IMR-90 (cell line): ENCODE results near the gene EIF5A. TPM values are rescaled to one million over a fixed set of nuclear protein-coding genes. Genes with fewer than 3 reads are reported as not detected.

Experiments used
- ATAC-seq: fragments of 200-7000 bp; cut with Tn5 transposase; 2 replicates; pipeline ENCODE4 v1.9.1; 2020; ENCODE audit warnings: low read depth, mild to moderate bottlenecking, moderate library complexity
- BruUV-seq: library from RNA; stranded (reverse); fragments of 400-500 nt; replicated peaks from 2 replicates; lab custom pipeline; 2021; lab: Mats Ljungman, UMichigan
- CTCF ChIA-PET: fragments of 300-600 bp; formaldehyde crosslinking; extraction: SDS; loops from one replicate; lab custom pipeline; 2021; ENCODE audit warnings: antibody characterized with exemption; lab: Yijun Ruan, JAX
- POLR2A ChIA-PET: fragments of 300-600 bp; sonication (Branson Sonifier 250); formaldehyde crosslinking; loops from one replicate; lab custom pipeline; 2022; ENCODE audit warnings: antibody characterized with exemption; ENCODE audit not compliant: unreplicated experiment; lab: Charles Lee
- DNase-seq: peaks from one replicate; pipeline ENCODE4 v3.0.0; 2013
- H2AFZ ChIP-seq: replicated peaks from 2 replicates; pipeline ENCODE3; 2013; ENCODE audit warnings: low read length, mild to moderate bottlenecking; ENCODE audit not compliant: poor library complexity
- H2AK5ac ChIP-seq: 2 replicates; pipeline ENCODE4 v1.6.1; 2013; ENCODE audit warnings: low read depth, low read length, inconsistent platforms
- H2AK9ac ChIP-seq: replicated peaks from 2 replicates; pipeline ENCODE3; 2013; ENCODE audit warnings: mild to moderate bottlenecking, low read depth, low read length, moderate library complexity; ENCODE audit not compliant: poor library complexity
- H2BK120ac ChIP-seq: 2 replicates; pipeline ENCODE4 v1.6.1; 2013; ENCODE audit warnings: low read depth, low read length, inconsistent platforms
- H2BK15ac ChIP-seq: 3 replicates; pipeline ENCODE4 v1.6.1; 2013; ENCODE audit warnings: low read depth, low read length, inconsistent platforms
- H2BK20ac ChIP-seq: 2 replicates; pipeline ENCODE4 v1.6.1; 2013; ENCODE audit warnings: low read depth, mild to moderate bottlenecking, inconsistent platforms, low read length, moderate library complexity
- H2BK5ac ChIP-seq: 2 replicates; pipeline ENCODE4 v1.6.1; 2013; ENCODE audit warnings: mild to moderate bottlenecking, low read depth, low read length, inconsistent platforms; ENCODE audit not compliant: poor library complexity, severe bottlenecking
- H3K14ac ChIP-seq: replicated peaks from 2 replicates; pipeline ENCODE4 v1.6.1; 2013; ENCODE audit warnings: low read depth, low read length, inconsistent platforms
- H3K18ac ChIP-seq: 2 replicates; pipeline ENCODE4 v1.6.1; 2013; ENCODE audit warnings: low read depth, low read length, control low read depth
- H3K23ac ChIP-seq: 2 replicates; pipeline ENCODE4 v1.6.1; 2013; ENCODE audit warnings: low read depth, low read length, inconsistent platforms
- H3K27ac ChIP-seq: 2 replicates; pipeline ENCODE4 v1.5.1; 2013; ENCODE audit warnings: mild to moderate bottlenecking, control low read depth, low read length; ENCODE audit not compliant: insufficient read depth
- H3K27me3 ChIP-seq: 2 replicates; pipeline ENCODE4 v1.6.1; 2013; ENCODE audit warnings: low read length; ENCODE audit not compliant: control insufficient read depth, insufficient read depth
- H3K36me3 ChIP-seq: 2 replicates; pipeline ENCODE4 v1.6.1; 2013; ENCODE audit warnings: low read length, mixed read lengths; ENCODE audit not compliant: control insufficient read depth, insufficient read depth
- H3K4ac ChIP-seq: 2 replicates; pipeline ENCODE4 v1.6.1; 2013; ENCODE audit warnings: low read depth, low read length, inconsistent platforms
- H3K4me1 ChIP-seq: 2 replicates; pipeline ENCODE4 v1.6.1; 2013; ENCODE audit warnings: low read length, mixed read lengths; ENCODE audit not compliant: control insufficient read depth, insufficient read depth
- H3K4me2 ChIP-seq: 2 replicates; pipeline ENCODE4 v1.6.1; 2013; ENCODE audit warnings: low read depth, mild to moderate bottlenecking, control low read depth, low read length, moderate library complexity
- H3K4me3 ChIP-seq: 2 replicates; pipeline ENCODE4 v1.5.1; 2013; ENCODE audit warnings: low read depth, mild to moderate bottlenecking, control low read depth, low read length, moderate library complexity; ENCODE audit not compliant: insufficient read depth
- H3K56ac ChIP-seq: 2 replicates; pipeline ENCODE4 v1.6.1; 2013; ENCODE audit warnings: low read length, inconsistent platforms; ENCODE audit not compliant: insufficient read depth; ENCODE audit errors: extremely low read depth
- H3K79me1 ChIP-seq, 2 experiments: 2 replicates each; pipeline ENCODE4 v1.6.1; 2013; ENCODE audit warnings: low read length in 2 of 2, inconsistent platforms in 1 of 2, low read depth in 1 of 2
- H3K9ac ChIP-seq: 2 replicates; pipeline ENCODE4 v1.6.1; 2013; ENCODE audit warnings: low read depth, low read length, control low read depth
- H3K9me1 ChIP-seq: 2 replicates; pipeline ENCODE4 v1.6.1; 2013; ENCODE audit warnings: low read length, inconsistent platforms; ENCODE audit not compliant: insufficient read depth
- H3K9me3 ChIP-seq: 2 replicates; pipeline ENCODE4 v1.6.1; 2013; ENCODE audit warnings: low read length; ENCODE audit not compliant: control insufficient read depth, insufficient read depth
- H4K20me1 ChIP-seq: 2 replicates; pipeline ENCODE4 v1.6.1; 2013; ENCODE audit warnings: low read length, inconsistent platforms; ENCODE audit not compliant: insufficient read depth
- H4K5ac ChIP-seq: 2 replicates; pipeline ENCODE4 v1.6.1; 2013; ENCODE audit warnings: mild to moderate bottlenecking, low read depth, low read length, control low read depth
- H4K8ac ChIP-seq, 2 experiments: 2 replicates each; pipeline ENCODE4 v1.6.1; 2013; ENCODE audit warnings: low read depth in 2 of 2, low read length in 2 of 2, control low read depth in 1 of 2, inconsistent platforms in 1 of 2
- H4K91ac ChIP-seq: 2 replicates; pipeline ENCODE4 v1.6.1; 2013; ENCODE audit warnings: low read depth, low read length, inconsistent platforms; ENCODE audit not compliant: insufficient read depth
- BHLHE40 ChIP-seq: fragments of 150-350 bp; IDR thresholded peaks from 2 replicates; pipeline ENCODE4 v1.6.1; 2016; ENCODE audit warnings: mild to moderate bottlenecking, low read depth, low read length
- CEBPB ChIP-seq: IDR thresholded peaks from 2 replicates; pipeline ENCODE4 v1.6.1; 2012; ENCODE audit warnings: low read depth, low read length, improper control_type of control experiment
- CHD1 ChIP-seq: IDR thresholded peaks from 2 replicates; pipeline ENCODE4 v1.6.1; 2012; ENCODE audit warnings: low read depth, low read length, improper control_type of control experiment
- CTCF ChIP-seq: conservative IDR thresholded peaks from 2 replicates; pipeline ENCODE4 v1.5.1; 2012; ENCODE audit warnings: mild to moderate bottlenecking, low read depth, low read length, improper control_type of control experiment
- FOS ChIP-seq: fragments of 150-350 bp; IDR thresholded peaks from 2 replicates; pipeline ENCODE4 v1.6.1; 2016; ENCODE audit warnings: low read depth, low read length
- MAFK ChIP-seq: IDR thresholded peaks from 2 replicates; pipeline ENCODE4 v1.6.1; 2012; ENCODE audit warnings: low read depth, low read length, improper control_type of control experiment
- MAZ ChIP-seq: IDR thresholded peaks from 2 replicates; pipeline ENCODE4 v1.6.1; 2012; ENCODE audit warnings: low read depth, mild to moderate bottlenecking, low read length, improper control_type of control experiment, moderate library complexity, borderline replicate concordance
- MXI1 ChIP-seq: IDR thresholded peaks from 2 replicates; pipeline ENCODE4 v1.6.1; 2012; ENCODE audit warnings: low read depth, mild to moderate bottlenecking, low read length, moderate library complexity, borderline replicate concordance
- NFE2L2 ChIP-seq: fragments of 150-350 bp; IDR thresholded peaks from 2 replicates; pipeline ENCODE4 v1.6.1; 2016; ENCODE audit warnings: low read depth, mild to moderate bottlenecking, low read length
- RAD21 ChIP-seq: IDR thresholded peaks from 2 replicates; pipeline ENCODE4 v1.6.1; 2012; ENCODE audit warnings: low read length, improper control_type of control experiment
- RCOR1 ChIP-seq: IDR thresholded peaks from 2 replicates; pipeline ENCODE4 v1.6.1; 2012; ENCODE audit warnings: mild to moderate bottlenecking, low read length, improper control_type of control experiment; ENCODE audit not compliant: insufficient replicate concordance
- RFX5 ChIP-seq: IDR thresholded peaks from 2 replicates; pipeline ENCODE4 v1.8.0; 2012; ENCODE audit warnings: low read depth, mild to moderate bottlenecking, low read length, moderate library complexity
- WGBS, 2 experiments: methylation state at CpG; one replicate each; pipeline versions ENCODE4 v1.1.5 to v1.1.7; 2013; ENCODE audit warnings: missing lambda C conversion rate in 2 of 2; ENCODE audit not compliant: insufficient read length in 1 of 2; ENCODE audit errors: extremely low coverage in 2 of 2; 5-methylcytosine and 5-hydroxymethylcytosine counted together
- dilution Hi-C: fragments of 300-500 bp; cut with HindIII; formaldehyde crosslinking; loops from one replicate; pipeline ENCODE4 v1.14.3; 2018; ENCODE audit warnings: low sequenced_read_pairs; ENCODE audit not compliant: unreplicated experiment
- in situ Hi-C: fragments of 300-500 bp; cut with MboI; formaldehyde crosslinking; loops from 3 replicates; pipeline ENCODE4 v1.14.3; 2019; ENCODE audit warnings: low sequenced_read_pairs, inconsistent platforms, mixed read lengths
- intact Hi-C: fragments of 100-400 bp; cut with micrococcal nuclease; formaldehyde crosslinking; loops from 2 replicates; pipeline ENCODE4 v1.10.0; 2022
- polyA plus RNA-seq, 3 experiments: library from polyadenylated mRNA; depleted of rRNA; stranded (reverse); fragments of >200 nt; gene quantifications; 2 replicates each; pipeline ENCODE4 v1.2.3, GENCODE V29; 2012; ENCODE audit warnings: low replicate concordance in 1 of 3
- total RNA-seq: library from RNA; depleted of rRNA; stranded (reverse); fragments of >200 nt; gene quantifications from 2 replicates; pipeline ENCODE4 v1.2.3, GENCODE V29; 2012

The EIF5A gene
- total and polyA plus RNA-seq, 2 of the 4 experiments (the other 2 are of a cell fraction): 782 to 883 TPM

- ChIA-PET POLR2A (no interaction called here), CTCF (no interaction called here)
- Histone ChIP-seq H3K23ac (no peak overlapping the region), H4K20me1 (0 out of 2 replicates have a peak, but pooled peaks cover 3% of the 10 kb centered on the region), H2BK5ac (no peak overlapping the region), H3K9me3 (no peaks in the 10 kb centered on the region; the same call in 1 of the 2 replicates), H3K4ac (no peak overlapping the region), H2AK9ac (no peak overlapping the region), H3K9me1 (no peaks in the 10 kb centered on the region), H3K4me2 (no peak overlapping the region), H3K27ac (no peak overlapping the region), H4K8ac (no peak overlapping the region), H3K27me3 (peaks cover 76% of the 10 kb centered on the region), H3K56ac (no peak overlapping the region), H2BK20ac (no peak overlapping the region), H3K14ac (no peak overlapping the region), H3K4me3 (no peak overlapping the region), H4K5ac (no peak overlapping the region), H3K9ac (no peak overlapping the region), H2AK5ac (no peak overlapping the region), H2AFZ (no peak overlapping the region), H3K79me1 (no peaks in the 10 kb centered on the region), H2BK120ac (no peak overlapping the region), H3K18ac (no peak overlapping the region), H3K4me1 (no peaks in the 10 kb centered on the region), H2BK15ac (no peak overlapping the region), H3K36me3 (no peaks in the 10 kb centered on the region), H4K91ac (no peak overlapping the region)
- dilution Hi-C loops (no loop called here), in situ Hi-C loops (no loop called here), intact Hi-C loops (no loop called here)
- TF ChIP-seq FOS: no peak
- no peak for TF ChIP-seq CEBPB
- TF ChIP-seq NFE2L2: no peak
- TF ChIP-seq CHD1: no peak
- TF ChIP-seq RCOR1: no peak
- TF ChIP-seq MXI1: no peak
- no peak for TF ChIP-seq MAFK
- no peak for TF ChIP-seq RFX5
- TF ChIP-seq RAD21: no peak
- TF ChIP-seq BHLHE40: no peak
- TF ChIP-seq CTCF: no peak
- no peak for TF ChIP-seq MAZ
- WGBS, 2 experiments: 80% methylated on average over 1 of the region's 18 CpGs; no CpG with 5 or more reads in 1 of the 2 experiments
- DNase-seq (no peak), ATAC-seq (no peak)
- BruUV-seq: no TSS peak
These were observed 18.0 kb upstream of the EIF5A start for GRCh38 chr17:7289256-7290032.
